Astrocyte (in vitro differentiated cells and primary cell): Measurements from ENCODE around the gene UBE2N. TPM values are rescaled to one million over a fixed set of nuclear protein-coding genes. Genes with fewer than 3 reads are reported as not detected.

Experiments used
- DNase-seq: peaks from one replicate; pipeline ENCODE4 v3.0.0-alpha.2; 2010; ENCODE audit warnings: low read depth
- FAIRE-seq: peaks from 2 replicates; lab custom pipeline; 2011; peaks lifted over from hg19 to GRCh38; lab: Jason Lieb, UNC
- H2AFZ ChIP-seq: 2 replicates; pipeline ENCODE4 v1.6.0; 2012; ENCODE audit warnings: low read depth, low read length, inconsistent platforms
- H3K27ac ChIP-seq: 2 replicates; pipeline ENCODE4 v1.5.1; 2011; ENCODE audit warnings: low read depth, low read length, inconsistent platforms
- H3K27me3 ChIP-seq: 2 replicates; pipeline ENCODE4 v1.6.0; 2011; ENCODE audit warnings: low read length, inconsistent platforms; ENCODE audit not compliant: insufficient read depth
- H3K36me3 ChIP-seq: 2 replicates; pipeline ENCODE4 v1.5.1; 2011; ENCODE audit warnings: low read length, inconsistent platforms; ENCODE audit not compliant: insufficient read depth
- H3K4me1 ChIP-seq: 2 replicates; pipeline ENCODE4 v1.5.1; 2011; ENCODE audit warnings: low read length, inconsistent platforms; ENCODE audit not compliant: insufficient read depth
- H3K4me2 ChIP-seq: 2 replicates; pipeline ENCODE4 v1.6.0; 2012; ENCODE audit warnings: low read length, inconsistent platforms
- H3K4me3 ChIP-seq: 2 replicates; pipeline ENCODE4 v1.5.1; 2011; ENCODE audit warnings: low read depth, mild to moderate bottlenecking, low read length, inconsistent platforms; ENCODE audit not compliant: insufficient read depth
- H3K79me2 ChIP-seq: 2 replicates; pipeline ENCODE4 v1.6.0; 2012; ENCODE audit warnings: mild to moderate bottlenecking, low read length, inconsistent platforms; ENCODE audit not compliant: insufficient read depth
- H3K9ac ChIP-seq: 2 replicates; pipeline ENCODE4 v1.6.0; 2012; ENCODE audit warnings: mild to moderate bottlenecking, low read length, inconsistent platforms
- H3K9me3 ChIP-seq: 2 replicates; pipeline ENCODE4 v1.5.1; 2012; ENCODE audit warnings: low read depth, mild to moderate bottlenecking, low read length, inconsistent platforms; ENCODE audit not compliant: insufficient read depth
- H4K20me1 ChIP-seq: 2 replicates; pipeline ENCODE4 v1.6.0; 2012; ENCODE audit warnings: low read length, inconsistent platforms; ENCODE audit not compliant: insufficient read depth
- H3K27ac Mint-ChIP-seq: one replicate; pipeline ENCODE4 v1.8.0; 2021; ENCODE audit warnings: mild to moderate bottlenecking, mixed read lengths; ENCODE audit not compliant: unreplicated experiment
- H3K27me3 Mint-ChIP-seq: one replicate; pipeline ENCODE4 v1.8.0; 2021; ENCODE audit warnings: low read depth, mixed read lengths; ENCODE audit not compliant: unreplicated experiment
- H3K36me3 Mint-ChIP-seq: one replicate; pipeline ENCODE4 v1.8.0; 2021; ENCODE audit warnings: low read depth, mixed read lengths; ENCODE audit not compliant: unreplicated experiment
- H3K4me1 Mint-ChIP-seq: one replicate; pipeline ENCODE4 v1.8.0; 2021; ENCODE audit warnings: low read depth, mixed read lengths; ENCODE audit not compliant: unreplicated experiment
- H3K4me3 Mint-ChIP-seq: one replicate; pipeline ENCODE4 v1.8.0; 2021; ENCODE audit warnings: mild to moderate bottlenecking, moderate library complexity, mixed read lengths; ENCODE audit not compliant: unreplicated experiment
- H3K9me3 Mint-ChIP-seq: one replicate; pipeline ENCODE4 v1.8.0; 2021; ENCODE audit warnings: mild to moderate bottlenecking, mixed read lengths; ENCODE audit not compliant: unreplicated experiment
- CTCF ChIP-seq: IDR thresholded peaks from 2 replicates; pipeline ENCODE4 v1.5.1; 2011; ENCODE audit warnings: low read depth, mild to moderate bottlenecking, inconsistent platforms, low read length, moderate library complexity; ENCODE audit not compliant: insufficient read depth
- EZH2 ChIP-seq: IDR thresholded peaks from 2 replicates; pipeline ENCODE4 v1.6.1; 2012; ENCODE audit warnings: mild to moderate bottlenecking, low read length, inconsistent platforms; ENCODE audit not compliant: insufficient read depth
- total RNA-seq: library from RNA; stranded (reverse); gene quantifications from 2 replicates; pipeline ENCODE4 v1.2.1, GENCODE V29; 2021

The UBE2N gene
- total RNA-seq, 1 donor from 2014 or later = 129 TPM

DNA sequence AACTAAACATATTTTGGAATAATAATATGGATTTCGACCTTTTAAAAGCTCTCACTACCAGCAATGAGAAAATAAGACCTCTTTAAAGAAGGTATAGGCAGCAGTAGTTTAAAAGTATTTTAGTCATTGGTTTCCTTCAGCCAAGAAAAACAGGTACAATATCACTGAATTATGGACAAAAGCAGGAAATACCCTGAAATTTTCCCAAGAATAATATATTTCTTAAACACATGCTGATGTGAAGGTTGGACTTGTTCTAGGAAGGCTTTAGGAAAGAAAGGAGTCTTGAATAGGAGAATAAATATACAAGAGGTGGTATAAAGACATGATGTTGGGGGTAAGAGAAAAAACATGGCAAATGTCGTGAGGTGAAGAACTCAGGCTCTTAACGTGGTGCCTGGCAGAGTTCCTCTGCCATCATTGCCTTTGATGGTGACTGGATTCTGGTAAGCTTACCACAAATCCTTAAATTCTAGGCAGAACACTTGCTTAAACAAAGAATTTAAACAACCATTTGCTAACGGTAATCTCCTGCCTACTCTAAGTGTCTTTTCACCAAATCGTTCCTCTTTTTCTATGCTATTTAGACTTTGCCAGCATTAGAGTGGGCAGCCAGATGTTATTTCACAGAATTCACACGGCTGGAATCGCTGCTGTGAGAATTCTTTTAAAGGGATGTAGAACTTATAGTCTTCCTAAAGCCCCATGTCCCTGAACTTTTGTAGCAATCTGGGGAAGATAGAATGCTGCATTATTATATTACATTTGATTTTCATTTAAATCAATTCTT lies 75.9 kb downstream of the UBE2N start:
- no peak overlapping the region for H3K4me3 ChIP-seq
- no peaks in the 10 kb centered on the region for H3K27me3 ChIP-seq
- DNase-seq (no peak), FAIRE-seq (no peak)
- no peak overlapping the region for H3K27ac ChIP-seq
- no peak overlapping the region for H3K4me2 ChIP-seq
- no peak overlapping the region for H2AFZ ChIP-seq
- no peaks in the 10 kb centered on the region for H3K9me3 ChIP-seq
- no peak overlapping the region for H3K27ac Mint-ChIP-seq
- H3K27me3 Mint-ChIP-seq = no peaks in the 10 kb centered on the region
- no peaks in the 10 kb centered on the region for H4K20me1 ChIP-seq
- no peaks in the 10 kb centered on the region for H3K4me1 ChIP-seq
- peaks cover 6% of the 10 kb centered on the region for H3K4me1 Mint-ChIP-seq
- TF ChIP-seq EZH2 (no peak), CTCF (no peak)
- no peaks in the 10 kb centered on the region for H3K36me3 ChIP-seq
- no peaks in the 10 kb centered on the region for H3K9me3 Mint-ChIP-seq
- H3K4me3 Mint-ChIP-seq = no peak overlapping the region
- H3K36me3 Mint-ChIP-seq = no peaks in the 10 kb centered on the region
- no peak overlapping the region for H3K9ac ChIP-seq
- H3K79me2 ChIP-seq = no peaks in the 10 kb centered on the region

DNA sequence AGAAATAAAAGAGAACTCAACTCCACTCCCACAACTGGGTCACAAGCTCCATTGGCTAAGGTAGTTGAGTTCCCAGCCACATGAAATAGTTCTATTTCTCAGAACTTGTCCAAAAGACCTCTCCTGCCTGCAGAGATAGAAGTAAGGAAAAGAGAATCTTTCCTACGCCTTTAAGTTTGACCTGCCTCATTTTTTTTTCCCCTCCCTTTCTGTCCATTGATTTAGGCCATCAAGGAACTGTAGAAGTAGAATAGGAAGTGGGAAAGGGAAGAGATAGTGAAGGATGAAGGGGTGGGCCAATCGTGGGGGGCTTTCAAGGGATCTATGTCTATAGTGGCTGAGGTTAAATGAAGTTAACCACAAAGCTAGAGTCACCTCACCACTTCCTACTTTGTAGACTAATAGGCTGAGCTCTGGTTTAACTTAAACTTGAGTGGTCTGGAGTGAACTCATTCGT lies 77.9 kb downstream of the UBE2N start:
- Mint-ChIP-seq H3K36me3 (no peaks in the 10 kb centered on the region), H3K27ac (no peak overlapping the region), H3K27me3 (no peaks in the 10 kb centered on the region), H3K9me3 (no peaks in the 10 kb centered on the region), H3K4me3 (no peak overlapping the region), H3K4me1 (peaks cover 6% of the 10 kb centered on the region)
- no peak overlapping the region for H3K4me2 ChIP-seq
- no peak overlapping the region for H3K4me3 ChIP-seq
- H2AFZ ChIP-seq = no peak overlapping the region
- no peaks in the 10 kb centered on the region for H3K27me3 ChIP-seq
- no peak overlapping the region for H3K9ac ChIP-seq
- H4K20me1 ChIP-seq = no peaks in the 10 kb centered on the region
- H3K27ac ChIP-seq = no peak overlapping the region
- DNase-seq = no peak
- FAIRE-seq = no peak
- no peaks in the 10 kb centered on the region for H3K4me1 ChIP-seq
- no peaks in the 10 kb centered on the region for H3K9me3 ChIP-seq
- no peaks in the 10 kb centered on the region for H3K36me3 ChIP-seq
- no peaks in the 10 kb centered on the region for H3K79me2 ChIP-seq
- TF ChIP-seq CTCF = no peak
- TF ChIP-seq EZH2 = no peak
